Body of pancreas (tissue), 4 donors: ENCODE results near the gene KDELR1.

Source experiments
- CTCF ChIP-seq, 7 experiments: fragments of 450-650 bp in 4 of 7; fragments of 200-600 bp in 3 of 7; sonication (generic) in 3 of 7; IDR thresholded peaks; one replicate each; pipeline ENCODE4 v1.5.1; 2016 to 2019; ENCODE audit warnings: antibody characterized with exemption in 7 of 7
- POLR2A ChIP-seq, 3 donors: fragments of 450-650 bp; IDR thresholded peaks; one replicate each; pipeline ENCODE4 v1.6.1; 2016; ENCODE audit warnings: antibody characterized with exemption in 3 of 3, mild to moderate bottlenecking in 2 of 3

DNA sequence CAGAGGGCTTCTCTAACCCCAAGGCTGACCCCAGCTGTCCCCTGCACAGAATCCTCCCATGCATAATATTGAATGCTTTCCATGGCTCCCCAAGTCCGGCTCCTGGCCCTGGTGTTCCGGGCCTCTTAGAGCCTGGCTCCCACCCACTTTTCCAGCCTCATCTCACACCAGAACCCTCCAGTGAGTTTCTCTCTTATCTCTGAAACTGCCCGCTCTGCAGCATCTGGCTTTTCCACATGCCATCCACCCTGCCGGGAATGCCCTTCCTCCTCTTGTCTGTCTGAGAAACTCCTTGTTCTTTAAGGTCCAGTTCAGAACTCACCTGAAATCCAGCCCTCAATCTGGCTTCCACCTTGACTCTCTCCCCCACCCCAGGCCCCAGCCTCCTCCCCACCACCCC lies 20.4 kb downstream of the KDELR1 start:
- no peak for TF ChIP-seq CTCF (IDR thresholded peaks at IDR 0.05)
- TF ChIP-seq POLR2A (IDR thresholded peaks at IDR 0.05), result no peak
